SU-DHL-6 (cell line): Measurements from ENCODE around the gene TCP11L2.

Source experiments
- EZH2phosphoT487 ChIP-seq: fragments of 200-600 bp; sonication (generic), shearing (Covaris generic); conservative IDR thresholded peaks from 2 replicates; pipeline ENCODE4 v1.6.1; 2018; ENCODE audit warnings: mild to moderate bottlenecking, antibody characterized with exemption, low read length, moderate library complexity, mixed read lengths
- TF ChIP-seq, protein P1 (sequence below): fragments of 200-600 bp; sonication (generic); IDR thresholded peaks from one replicate; pipeline ENCODE4 v1.5.1; 2017; ENCODE audit warnings: antibody characterized with exemption, mild to moderate bottlenecking, low read length, moderate library complexity; ENCODE audit not compliant: insufficient read depth, poor library complexity, severe bottlenecking

DNA sequence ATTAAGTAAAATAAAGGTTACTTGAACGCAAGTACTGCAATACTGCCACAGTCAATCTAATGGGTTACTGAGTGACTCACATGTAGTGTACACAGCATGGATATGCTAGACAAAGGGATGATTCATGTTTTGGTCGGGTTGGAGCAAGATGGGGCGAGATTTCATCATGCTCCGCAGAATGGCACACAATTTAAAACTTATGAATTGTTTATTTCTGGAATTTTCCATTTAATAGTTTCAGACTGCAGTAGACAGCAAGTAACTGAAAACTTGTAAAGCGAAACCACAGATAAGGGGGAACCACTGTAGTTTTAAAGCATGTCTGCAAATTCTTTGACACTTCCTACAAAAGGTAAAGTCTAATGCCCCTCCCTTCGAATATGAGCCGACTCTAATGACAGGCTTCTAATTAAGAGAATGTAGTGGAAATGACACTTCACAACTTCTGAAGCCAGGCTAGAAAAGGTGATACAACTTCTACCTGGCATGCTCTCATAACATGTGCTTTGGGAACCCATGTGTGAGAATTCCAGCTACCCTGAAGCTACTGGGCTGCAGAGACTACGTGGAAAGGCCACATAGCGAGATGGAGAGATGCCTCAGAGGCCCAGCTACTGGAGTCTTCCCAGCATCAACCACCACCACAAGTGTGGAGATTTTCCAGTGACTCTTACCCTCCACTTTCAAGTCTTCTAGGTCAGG is 13.9 kb upstream of the TCP11L2 start:
- TF ChIP-seq, protein P1, sequence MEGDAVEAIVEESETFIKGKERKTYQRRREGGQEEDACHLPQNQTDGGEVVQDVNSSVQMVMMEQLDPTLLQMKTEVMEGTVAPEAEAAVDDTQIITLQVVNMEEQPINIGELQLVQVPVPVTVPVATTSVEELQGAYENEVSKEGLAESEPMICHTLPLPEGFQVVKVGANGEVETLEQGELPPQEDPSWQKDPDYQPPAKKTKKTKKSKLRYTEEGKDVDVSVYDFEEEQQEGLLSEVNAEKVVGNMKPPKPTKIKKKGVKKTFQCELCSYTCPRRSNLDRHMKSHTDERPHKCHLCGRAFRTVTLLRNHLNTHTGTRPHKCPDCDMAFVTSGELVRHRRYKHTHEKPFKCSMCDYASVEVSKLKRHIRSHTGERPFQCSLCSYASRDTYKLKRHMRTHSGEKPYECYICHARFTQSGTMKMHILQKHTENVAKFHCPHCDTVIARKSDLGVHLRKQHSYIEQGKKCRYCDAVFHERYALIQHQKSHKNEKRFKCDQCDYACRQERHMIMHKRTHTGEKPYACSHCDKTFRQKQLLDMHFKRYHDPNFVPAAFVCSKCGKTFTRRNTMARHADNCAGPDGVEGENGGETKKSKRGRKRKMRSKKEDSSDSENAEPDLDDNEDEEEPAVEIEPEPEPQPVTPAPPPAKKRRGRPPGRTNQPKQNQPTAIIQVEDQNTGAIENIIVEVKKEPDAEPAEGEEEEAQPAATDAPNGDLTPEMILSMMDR = no peak
- TF ChIP-seq EZH2phosphoT487 = no peak
